AG04450 (cell line): ENCODE data around the gene SPRING1. TPM values are rescaled to one million over a fixed set of nuclear protein-coding genes. Genes with fewer than 3 reads are reported as not detected.
A peak's percentile ranks its signal among the peaks of the same experiment; 100 is the strongest.

ENCODE experiments used
- CTCF ChIA-PET: fragments of 300-600, 350-600 bp; formaldehyde crosslinking; extraction: SDS; loops from one replicate; lab custom pipeline; 2022; ENCODE audit warnings: antibody characterized with exemption, inconsistent platforms; lab: Charles Lee
- POLR2A ChIA-PET: fragments of 350-600 bp; formaldehyde crosslinking; extraction: SDS; loops from one replicate; lab custom pipeline; 2021; ENCODE audit warnings: antibody characterized with exemption, inconsistent platforms; lab: Yijun Ruan, JAX
- DNase-seq: peaks from one replicate; pipeline ENCODE4 v3.0.0-alpha.2; 2011; ENCODE audit warnings: low read depth, low spot score
- H3K27ac ChIP-seq: one replicate; pipeline ENCODE4 v1.5.1; 2012; ENCODE audit warnings: low read depth, low read length, control low read depth
- H3K27me3 ChIP-seq: one replicate; pipeline ENCODE4 v1.6.0; 2012; ENCODE audit warnings: low read length; ENCODE audit not compliant: control insufficient read depth, insufficient read depth
- H3K4me3 ChIP-seq: 2 replicates; pipeline ENCODE4 v1.5.1; 2011; ENCODE audit warnings: mild to moderate bottlenecking, low read depth, low read length, control low read depth
- H3K9me3 ChIP-seq: 2 replicates; pipeline ENCODE4 v1.5.1; 2012; ENCODE audit warnings: low read length; ENCODE audit not compliant: control insufficient read depth, insufficient read depth
- CTCF ChIP-seq: IDR thresholded peaks from 2 replicates; pipeline ENCODE4 v1.5.1; 2011; ENCODE audit warnings: low read depth, low read length, control low read depth, inconsistent platforms
- polyA minus RNA-seq: library from RNA; depleted of rRNA, polyadenylated mRNA; stranded (reverse); fragments of >200 nt; gene quantifications from 2 replicates; pipeline ENCODE4 v1.2.3, GENCODE V29; 2011; rRNA and poly(A)+ RNA removed
- polyA plus RNA-seq: library from polyadenylated mRNA; depleted of rRNA; stranded (reverse); fragments of >200 nt; gene quantifications from 2 replicates; pipeline ENCODE4 v1.2.3, GENCODE V29; 2011; rRNA removed

SPRING1 gene
- 15.5 and 16.4 TPM in 2 replicates for polyA plus RNA-seq
- 19.2 and 24.2 TPM in 2 replicates for polyA minus RNA-seq

- TF ChIP-seq CTCF: peak; percentile 22; the same call in 1 of the 2 replicates
- POLR2A ChIA-PET: interaction anchor here (0.6 kb wide), 2 partner anchors 299 to 450 kb away, joined by 3 to 6 read pairs; no protein-coding TSS in a partner anchor
- peak; percentile 98 for DNase-seq
- Histone ChIP-seq H3K27me3 (no peaks in the 10 kb centered on the region), H3K4me3 (peak within 1 kb of the TSS; percentile 91), H3K9me3 (no peaks in the 10 kb centered on the region), H3K27ac (no peak within 1 kb of the TSS)
- CTCF ChIA-PET: no interaction called here
Measured at GRCh38 chr12:116737774-116738657, at the start of gene SPRING1, which contains the start of gene RNFT2. Gene SPRING1, minus strand, starts transcription at chr12:116738069. Its CDS starts 169 bp downstream, at chr12:116737900. Gene RNFT2, plus strand, starts transcription at chr12:116738315. Its CDS starts 2,183 bp downstream, at chr12:116740498.

GRCh38 chr12:116784238-116784612 lies 46.4 kb upstream of the SPRING1 start:
- H3K4me3 ChIP-seq: no peak overlapping the region
- ChIA-PET CTCF (no interaction called here), POLR2A (no interaction called here)
- no peak for TF ChIP-seq CTCF
- no peaks in the 10 kb centered on the region for H3K27me3 ChIP-seq
- no peak overlapping the region for H3K27ac ChIP-seq
- no peaks in the 10 kb centered on the region for H3K9me3 ChIP-seq
- DNase-seq: no peak

- ChIA-PET POLR2A (no interaction called here), CTCF (no interaction called here)
- no peaks in the 10 kb centered on the region for H3K27me3 ChIP-seq
- no peak for TF ChIP-seq CTCF
- no peak overlapping the region for H3K27ac ChIP-seq
- no peaks in the 10 kb centered on the region for H3K9me3 ChIP-seq
- DNase-seq: no peak
- no peak overlapping the region for H3K4me3 ChIP-seq
Measured at GRCh38 chr12:116783525-116784237, 45.8 kb upstream of the SPRING1 start.

- TF ChIP-seq CTCF: no peak
- Histone ChIP-seq H3K4me3 (no peak overlapping the region), H3K9me3 (no peaks in the 10 kb centered on the region), H3K27ac (no peak overlapping the region), H3K27me3 (no peaks in the 10 kb centered on the region)
- ChIA-PET POLR2A (no interaction called here), CTCF (no interaction called here)
- DNase-seq: no peak
Measured at GRCh38 chr12:116780942-116781341, 43.1 kb upstream of the SPRING1 start.
